Measurements from ENCODE around the gene STK32B.

The STK32B gene

DNA sequence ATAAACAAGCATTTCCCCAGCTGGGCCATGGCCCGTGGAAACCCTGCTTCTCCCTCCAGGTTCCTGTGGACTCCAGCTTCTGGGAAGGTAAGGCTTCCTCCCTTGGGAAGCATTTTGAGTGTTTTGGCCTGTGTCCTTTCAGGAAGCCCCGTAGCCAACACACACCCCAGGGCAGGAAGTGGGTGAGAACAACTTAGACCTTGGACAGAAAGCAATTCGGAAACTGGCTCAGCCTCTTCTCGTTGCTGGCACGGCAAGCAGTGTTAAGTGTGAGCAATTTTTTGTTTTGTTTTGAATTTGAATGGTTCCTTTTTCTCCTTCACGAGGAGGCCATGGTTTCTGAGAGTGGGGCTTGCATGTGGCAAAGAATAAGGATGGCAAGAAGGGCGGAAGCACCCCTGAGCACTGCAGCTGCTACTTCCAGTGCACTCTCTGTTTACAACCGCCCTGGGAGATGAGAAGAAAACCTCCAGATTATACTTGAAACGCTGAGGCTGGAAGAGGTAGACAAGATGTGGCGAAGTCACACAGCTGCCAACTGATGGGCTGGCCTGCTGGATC, 17.9 kb upstream of the STK32B start:
- Histone ChIP-seq H4K20me1 (ENCODE audit: insufficient read depth, low read length, poor library complexity, severe bottlenecking) (no peaks in the 10 kb centered on the region), H2AFZ (ENCODE audit: low read length) (no peak overlapping the region), H3K9ac (ENCODE audit: low read depth, low read length, poor library complexity, severe bottlenecking) (no peak overlapping the region), H3K36me3 (ENCODE audit: insufficient read depth, low read length) (no peaks in the 10 kb centered on the region), H3K4me1 (ENCODE audit: insufficient read depth, low read length, poor library complexity, severe bottlenecking) (no peaks in the 10 kb centered on the region), H3K4me2 (ENCODE audit: low read depth, low read length, poor library complexity, severe bottlenecking) (no peak overlapping the region), H3K9me3 (ENCODE audit: insufficient read depth, low read depth, low read length) (no peaks in the 10 kb centered on the region; the same call in 1 of the 2 replicates), H3K9me2 (replicated peaks; ENCODE audit: low read depth, low read length) (no peaks in the 10 kb centered on the region), H3F3A (ENCODE audit: low read depth) (no peaks in the 10 kb centered on the region), H3K27me3 (ENCODE audit: insufficient read depth, low read length, poor library complexity, severe bottlenecking) (no peaks in the 10 kb centered on the region), H3K4me3 (ENCODE audit: low read length, poor library complexity, severe bottlenecking) (no peak overlapping the region), H3K79me2 (ENCODE audit: insufficient read depth, low read length) (no peaks in the 10 kb centered on the region)
- TF ChIP-seq CTCF (conservative IDR thresholded peaks at IDR 0.05; ENCODE audit: low read length): no peak
- TF ChIP-seq EZH2phosphoT487 (IDR thresholded peaks at IDR 0.05; ENCODE audit: borderline replicate concordance): no peak

DNA sequence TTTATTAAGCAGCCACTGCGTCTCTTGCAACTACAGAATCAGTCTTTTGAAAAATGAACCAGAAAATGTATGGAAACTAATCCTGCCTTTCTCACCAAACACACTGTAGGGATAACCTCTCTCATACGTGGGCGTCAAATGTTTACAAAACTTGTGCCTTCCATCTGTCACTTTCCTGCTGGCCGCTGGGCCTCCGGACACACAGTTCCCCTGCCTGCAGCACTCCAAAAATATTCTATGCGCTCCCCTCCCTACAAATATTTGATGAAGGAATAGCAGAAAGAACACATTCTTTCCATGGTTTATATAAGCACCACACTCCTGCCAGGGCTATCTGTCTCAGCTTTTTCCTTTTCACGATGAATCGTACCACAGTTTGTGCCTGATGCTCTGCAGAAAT, 17.1 kb upstream of the STK32B start:
- Histone ChIP-seq H3F3A (ENCODE audit: low read depth) (no peaks in the 10 kb centered on the region), H3K9me3 (ENCODE audit: insufficient read depth, low read depth, low read length) (no peaks in the 10 kb centered on the region), H3K9me2 (replicated peaks; ENCODE audit: low read depth, low read length) (no peaks in the 10 kb centered on the region), H3K36me3 (ENCODE audit: insufficient read depth, low read length) (no peaks in the 10 kb centered on the region), H4K20me1 (ENCODE audit: insufficient read depth, low read length, poor library complexity, severe bottlenecking) (no peaks in the 10 kb centered on the region), H3K79me2 (ENCODE audit: insufficient read depth, low read length) (no peaks in the 10 kb centered on the region), H3K4me2 (ENCODE audit: low read depth, low read length, poor library complexity, severe bottlenecking) (no peak overlapping the region), H3K9ac (ENCODE audit: low read depth, low read length, poor library complexity, severe bottlenecking) (no peak overlapping the region), H3K4me3 (ENCODE audit: low read length, poor library complexity, severe bottlenecking) (no peak overlapping the region), H3K4me1 (ENCODE audit: insufficient read depth, low read length, poor library complexity, severe bottlenecking) (no peaks in the 10 kb centered on the region), H3K27me3 (ENCODE audit: insufficient read depth, low read length, poor library complexity, severe bottlenecking) (no peaks in the 10 kb centered on the region), H2AFZ (ENCODE audit: low read length) (no peak overlapping the region)
- TF ChIP-seq EZH2phosphoT487 (IDR thresholded peaks at IDR 0.05; ENCODE audit: borderline replicate concordance) (no peak), CTCF (conservative IDR thresholded peaks at IDR 0.05; ENCODE audit: low read length) (no peak)

GRCh38 chr4:5036239-5036638, 15.0 kb upstream of the STK32B start:
- Histone ChIP-seq H3K4me3 (ENCODE audit: low read length, poor library complexity, severe bottlenecking) (no peak overlapping the region), H3K4me1 (ENCODE audit: insufficient read depth, low read length, poor library complexity, severe bottlenecking) (no peaks in the 10 kb centered on the region), H2AFZ (ENCODE audit: low read length) (no peak overlapping the region), H3K4me2 (ENCODE audit: low read depth, low read length, poor library complexity, severe bottlenecking) (no peak overlapping the region), H3K79me2 (ENCODE audit: insufficient read depth, low read length) (no peaks in the 10 kb centered on the region), H3K9me3 (ENCODE audit: insufficient read depth, low read depth, low read length) (no peaks in the 10 kb centered on the region), H3K27me3 (ENCODE audit: insufficient read depth, low read length, poor library complexity, severe bottlenecking) (no peaks in the 10 kb centered on the region), H3K36me3 (ENCODE audit: insufficient read depth, low read length) (no peaks in the 10 kb centered on the region), H3K9me2 (replicated peaks; ENCODE audit: low read depth, low read length) (no peaks in the 10 kb centered on the region), H4K20me1 (ENCODE audit: insufficient read depth, low read length, poor library complexity, severe bottlenecking) (no peaks in the 10 kb centered on the region), H3K9ac (ENCODE audit: low read depth, low read length, poor library complexity, severe bottlenecking) (no peak overlapping the region), H3F3A (ENCODE audit: low read depth) (no peaks in the 10 kb centered on the region)
- no peak for TF ChIP-seq EZH2phosphoT487 (IDR thresholded peaks at IDR 0.05; ENCODE audit: borderline replicate concordance)
- no peak for TF ChIP-seq CTCF (conservative IDR thresholded peaks at IDR 0.05; ENCODE audit: low read length)

Measured in Loucy (cell line).